Mucosa of descending colon (tissue), 3 donors: ENCODE data around the gene SULT1A1. TPM values are rescaled to one million over a fixed set of nuclear protein-coding genes. Genes with fewer than 3 reads are reported as not detected.

Experiments used
- ATAC-seq: fragments of 200-7000 bp; cut with Tn5 transposase; one replicate; pipeline ENCODE4 v1.9.1; 2020; ENCODE audit warnings: mild to moderate bottlenecking, moderate library complexity
- DNase-seq, 3 donors: peaks; one replicate each; pipeline ENCODE4 v3.0.0-alpha.2; 2020
- H3K36me3 ChIP-seq: fragments of 200-600 bp; one replicate; pipeline ENCODE4 v1.8.0; 2021; ENCODE audit warnings: low read depth, mild to moderate bottlenecking
- H3K4me1 ChIP-seq: fragments of 200-600 bp; one replicate; pipeline ENCODE4 v1.8.0; 2021; ENCODE audit warnings: low read depth, mild to moderate bottlenecking
- H3K4me3 ChIP-seq: fragments of 200-600 bp; one replicate; pipeline ENCODE4 v1.8.0; 2021; ENCODE audit warnings: mild to moderate bottlenecking
- H3K9me3 ChIP-seq: fragments of 200-600 bp; one replicate; pipeline ENCODE4 v1.8.0; 2021; ENCODE audit warnings: mild to moderate bottlenecking
- intact Hi-C, 2 donors: fragments of 100-400 bp; cut with DNase I in 1 of 2; cut with micrococcal nuclease in 1 of 2; formaldehyde crosslinking; loops; one replicate each; pipeline versions ENCODE4 v1.11.0 to v1.11.1; 2022; cut with DNase I, micrococcal nuclease
- total RNA-seq, 3 donors: library from RNA; stranded (reverse); fragmentation: NEBNext Ultra II Directional in 2 of 3; extraction: Animal tissue kit (Norgen Biotek cat#: 25700) in 2 of 3; gene quantifications; one replicate each; pipeline versions ENCODE4 v1.2.1 to v1.2.4, GENCODE V29; 2021 to 2023
- TF ChIP-seq, protein P1 (sequence below): fragments of 200-600 bp; IDR thresholded peaks from one replicate; pipeline ENCODE4 v1.8.0; 2022; ENCODE audit warnings: antibody characterized with exemption, mild to moderate bottlenecking
- donor health status: DM: no; HTN: no; CAD: no; lungs with moderate emphysema.
- donor health status: DM: no; HTN: no; CAD: no.
- donor health status: DM: no; HTN: yes; CAD: no.

The SULT1A1 gene
- total RNA-seq, 3 donors from 2014 or later = 52.4 to 254 (median 138) TPM

DNA sequence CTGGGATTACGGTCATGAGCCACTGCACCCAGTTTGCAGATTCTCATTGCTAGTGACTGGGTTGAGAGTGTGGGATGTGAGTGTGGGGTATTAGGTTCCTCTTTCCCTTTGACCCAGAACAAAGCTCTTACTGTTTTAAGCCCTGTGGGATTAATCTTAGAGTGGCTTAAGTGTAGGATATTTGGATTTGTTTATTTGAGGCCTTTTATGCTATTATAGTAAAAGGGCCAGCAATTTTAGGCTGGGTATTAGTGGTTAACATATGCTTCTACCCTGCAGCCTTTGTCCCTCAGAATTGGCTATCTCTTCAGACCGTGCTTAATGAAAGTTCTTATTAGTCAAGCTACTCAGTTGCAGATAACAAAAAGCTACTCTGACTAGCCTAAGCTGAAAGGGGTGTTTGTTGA lies 52.9 kb downstream of the SULT1A1 start:
- Histone ChIP-seq H3K4me1 (peaks cover 22% of the 10 kb centered on the region), H3K9me3 (no peaks in the 10 kb centered on the region), H3K4me3 (no peak overlapping the region), H3K36me3 (no peaks in the 10 kb centered on the region)
- ATAC-seq = no peak
- TF ChIP-seq, protein P1, sequence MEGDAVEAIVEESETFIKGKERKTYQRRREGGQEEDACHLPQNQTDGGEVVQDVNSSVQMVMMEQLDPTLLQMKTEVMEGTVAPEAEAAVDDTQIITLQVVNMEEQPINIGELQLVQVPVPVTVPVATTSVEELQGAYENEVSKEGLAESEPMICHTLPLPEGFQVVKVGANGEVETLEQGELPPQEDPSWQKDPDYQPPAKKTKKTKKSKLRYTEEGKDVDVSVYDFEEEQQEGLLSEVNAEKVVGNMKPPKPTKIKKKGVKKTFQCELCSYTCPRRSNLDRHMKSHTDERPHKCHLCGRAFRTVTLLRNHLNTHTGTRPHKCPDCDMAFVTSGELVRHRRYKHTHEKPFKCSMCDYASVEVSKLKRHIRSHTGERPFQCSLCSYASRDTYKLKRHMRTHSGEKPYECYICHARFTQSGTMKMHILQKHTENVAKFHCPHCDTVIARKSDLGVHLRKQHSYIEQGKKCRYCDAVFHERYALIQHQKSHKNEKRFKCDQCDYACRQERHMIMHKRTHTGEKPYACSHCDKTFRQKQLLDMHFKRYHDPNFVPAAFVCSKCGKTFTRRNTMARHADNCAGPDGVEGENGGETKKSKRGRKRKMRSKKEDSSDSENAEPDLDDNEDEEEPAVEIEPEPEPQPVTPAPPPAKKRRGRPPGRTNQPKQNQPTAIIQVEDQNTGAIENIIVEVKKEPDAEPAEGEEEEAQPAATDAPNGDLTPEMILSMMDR = no peak
- intact Hi-C loops = no loop called here
- DNase-seq = no peak

GRCh38 chr16:28555561-28555960 lies 54.3 kb downstream of the SULT1A1 start:
- Histone ChIP-seq H3K36me3 (no peaks in the 10 kb centered on the region), H3K9me3 (no peaks in the 10 kb centered on the region), H3K4me3 (no peak overlapping the region), H3K4me1 (peaks cover 22% of the 10 kb centered on the region)
- TF ChIP-seq, protein P1 = no peak
- DNase-seq (no peak), ATAC-seq (no peak)
- intact Hi-C loops = no loop called here

Other genes starting within 250 kb of the SULT1A1 start
- gene NPIPB6, start 246.5 kb downstream of the SULT1A1 start, total RNA-seq = 1 to 10 TPM in 2 of 3 donors, under 1 TPM in 1; 0.94 to 4.3 (median 1.0) TPM
- 100 to 1,000 TPM in 1 of 3 donors, 10 to 100 TPM in 2; 36.5 to 104 (median 52.4) TPM for gene EIF3CL, start 206.2 kb downstream of the SULT1A1 start, total RNA-seq
- gene NPIPB7, start 137.7 kb downstream of the SULT1A1 start, total RNA-seq = under 1 TPM; 0.24 to 0.32 (median 0.32) TPM
- gene CLN3, start 118.0 kb downstream of the SULT1A1 start, total RNA-seq = 100 to 1,000 TPM in 2 of 3 donors, 10 to 100 TPM in 1; 73.4 to 125 (median 101) TPM
- gene APOBR, start 115.4 kb downstream of the SULT1A1 start, total RNA-seq = 10 to 100 TPM; 28.8 to 65.4 (median 57.2) TPM
- gene IL27, start 103.2 kb downstream of the SULT1A1 start, total RNA-seq = not detected
- 100 to 1,000 TPM in 2 of 3 donors, 10 to 100 TPM in 1; 51.7 to 145 (median 129) TPM for gene NUPR1, start 71.1 kb downstream of the SULT1A1 start, total RNA-seq
- gene SGF29, start 56.1 kb downstream of the SULT1A1 start, total RNA-seq = 10 to 100 TPM; 21.6 to 45.9 (median 25.9) TPM
- 10 to 100 TPM; 17.2 to 46.8 (median 44.3) TPM for gene SULT1A2, start 13.0 kb downstream of the SULT1A1 start, total RNA-seq
- 10 to 100 TPM in 1 of 3 donors, 1 to 10 TPM in 1, under 1 TPM in 1; 0.92 to 10.1 (median 1.2) TPM for gene NPIPB8, start 28.0 kb upstream of the SULT1A1 start, total RNA-seq
- 100 to 1,000 TPM; 298 to 526 (median 426) TPM for gene EIF3C, start 101.4 kb upstream of the SULT1A1 start, total RNA-seq
- gene NPIPB9, start 141.7 kb upstream of the SULT1A1 start, total RNA-seq = 1 to 10 TPM; 4.1 to 6.4 (median 4.4) TPM
- gene ATXN2L, start 213.0 kb upstream of the SULT1A1 start, total RNA-seq = 100 to 1,000 TPM; 102 to 108 (median 107) TPM
- gene TUFM, start 236.3 kb upstream of the SULT1A1 start, total RNA-seq = 100 to 1,000 TPM; 182 to 248 (median 220) TPM